Measurements from ENCODE around the gene SPEF1. TPM values are rescaled to one million over a fixed set of nuclear protein-coding genes. Genes with fewer than 3 reads are reported as not detected.
A peak's percentile ranks its signal among the peaks of the same experiment; 100 is the strongest.

The SPEF1 gene
- total and polyA plus RNA-seq, 10 of the 15 experiments (the other 5 are each of a cell fraction or from before 2014, with no cell fraction given) = 0.12 TPM; not detected in 9

DNA sequence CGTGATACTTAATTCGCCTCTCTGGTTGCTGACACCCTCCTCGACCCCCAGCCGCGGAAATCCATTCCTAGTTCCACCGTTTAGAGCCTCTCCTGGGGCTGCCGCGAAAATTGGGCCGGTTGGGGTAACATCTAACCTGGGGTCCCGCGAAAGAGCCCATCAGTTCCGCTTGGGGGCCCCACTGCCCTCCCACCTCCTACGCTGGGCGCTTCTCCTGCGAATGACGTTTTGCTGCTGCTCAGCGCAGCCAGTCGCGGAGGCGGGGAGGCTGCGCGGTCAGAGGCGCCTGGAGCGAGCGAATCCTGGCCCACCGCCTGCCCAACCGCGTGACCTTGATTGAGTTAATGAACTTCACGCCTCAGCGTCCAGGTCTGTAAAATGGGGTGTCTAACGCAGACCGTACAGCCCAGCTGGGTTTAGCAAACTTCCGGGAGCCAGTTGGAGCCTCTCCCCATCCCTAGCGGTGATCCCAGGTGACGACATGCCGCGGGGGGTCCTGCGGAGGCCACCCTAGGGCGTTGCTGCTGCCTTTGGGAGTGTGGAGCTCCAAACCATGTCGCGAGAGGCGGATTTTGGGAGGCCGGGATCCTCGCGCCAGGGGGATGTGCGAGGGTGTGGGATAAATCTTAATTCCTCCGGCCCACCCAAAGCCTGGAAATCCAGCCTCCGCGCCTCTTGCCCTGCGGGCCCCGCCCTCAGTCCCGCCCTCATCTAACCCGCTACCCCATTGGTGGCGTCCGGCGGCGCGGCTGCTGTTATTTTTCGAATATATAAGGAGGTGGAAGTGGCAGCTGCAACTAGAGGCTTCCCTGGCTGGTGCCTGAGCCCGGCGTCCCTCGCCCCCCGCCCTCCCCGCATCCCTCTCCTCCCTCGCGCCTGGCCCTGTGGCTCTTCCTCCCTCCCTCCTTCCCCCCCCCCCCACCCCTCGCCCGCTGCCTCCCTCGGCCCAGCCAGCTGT, 14.5 kb upstream of the SPEF1 start, which contains the start of gene CDC25B (continued):
- peak; percentile 73 for TF ChIP-seq KLF5 (IDR thresholded peaks at IDR 0.05; ENCODE audit: partially characterized antibody)
- no peak for TF ChIP-seq PRDM15 (CRISPR knock-in tag; IDR thresholded peaks at IDR 0.05)
- TF ChIP-seq, protein P1, sequence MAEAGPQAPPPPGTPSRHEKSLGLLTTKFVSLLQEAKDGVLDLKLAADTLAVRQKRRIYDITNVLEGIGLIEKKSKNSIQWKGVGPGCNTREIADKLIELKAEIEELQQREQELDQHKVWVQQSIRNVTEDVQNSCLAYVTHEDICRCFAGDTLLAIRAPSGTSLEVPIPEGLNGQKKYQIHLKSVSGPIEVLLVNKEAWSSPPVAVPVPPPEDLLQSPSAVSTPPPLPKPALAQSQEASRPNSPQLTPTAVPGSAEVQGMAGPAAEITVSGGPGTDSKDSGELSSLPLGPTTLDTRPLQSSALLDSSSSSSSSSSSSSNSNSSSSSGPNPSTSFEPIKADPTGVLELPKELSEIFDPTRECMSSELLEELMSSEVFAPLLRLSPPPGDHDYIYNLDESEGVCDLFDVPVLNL (IDR thresholded peaks at IDR 0.05; ENCODE audit: low read depth, low read length) = peak; percentile 95
- TF ChIP-seq KDM1A (IDR thresholded peaks at IDR 0.05; ENCODE audit: borderline replicate concordance) = no peak
- TF ChIP-seq NR2F1 (conservative IDR thresholded peaks at IDR 0.05) = peak; percentile 86
- peak; percentile 99 for TF ChIP-seq SMARCA5 (IDR thresholded peaks at IDR 0.05)
- TF ChIP-seq ESRRA (IDR thresholded peaks at IDR 0.05; ENCODE audit: low read length) = peak; percentile 99
- TF ChIP-seq ZNF217 (IDR thresholded peaks at IDR 0.05) = peak; percentile 93
- TF ChIP-seq POLR2A (IDR thresholded peaks at IDR 0.05; ENCODE audit: low read depth, low read length) = peak; percentile 74
- TF ChIP-seq, protein P2, sequence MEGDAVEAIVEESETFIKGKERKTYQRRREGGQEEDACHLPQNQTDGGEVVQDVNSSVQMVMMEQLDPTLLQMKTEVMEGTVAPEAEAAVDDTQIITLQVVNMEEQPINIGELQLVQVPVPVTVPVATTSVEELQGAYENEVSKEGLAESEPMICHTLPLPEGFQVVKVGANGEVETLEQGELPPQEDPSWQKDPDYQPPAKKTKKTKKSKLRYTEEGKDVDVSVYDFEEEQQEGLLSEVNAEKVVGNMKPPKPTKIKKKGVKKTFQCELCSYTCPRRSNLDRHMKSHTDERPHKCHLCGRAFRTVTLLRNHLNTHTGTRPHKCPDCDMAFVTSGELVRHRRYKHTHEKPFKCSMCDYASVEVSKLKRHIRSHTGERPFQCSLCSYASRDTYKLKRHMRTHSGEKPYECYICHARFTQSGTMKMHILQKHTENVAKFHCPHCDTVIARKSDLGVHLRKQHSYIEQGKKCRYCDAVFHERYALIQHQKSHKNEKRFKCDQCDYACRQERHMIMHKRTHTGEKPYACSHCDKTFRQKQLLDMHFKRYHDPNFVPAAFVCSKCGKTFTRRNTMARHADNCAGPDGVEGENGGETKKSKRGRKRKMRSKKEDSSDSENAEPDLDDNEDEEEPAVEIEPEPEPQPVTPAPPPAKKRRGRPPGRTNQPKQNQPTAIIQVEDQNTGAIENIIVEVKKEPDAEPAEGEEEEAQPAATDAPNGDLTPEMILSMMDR (IDR thresholded peaks at IDR 0.05 in 2 of 3, conservative IDR thresholded peaks at IDR 0.05 in 1 of 3; ENCODE audit: control insufficient read depth in 2 of 3, extremely low read depth in 1 of 3, insufficient read depth in 1 of 3, low read depth in 3 of 3, low read length in 3 of 3) = peak in 2 of 3 experiments; percentile 12 to 48; a peak in 2 of 6 replicates
- TF ChIP-seq, protein P3, sequence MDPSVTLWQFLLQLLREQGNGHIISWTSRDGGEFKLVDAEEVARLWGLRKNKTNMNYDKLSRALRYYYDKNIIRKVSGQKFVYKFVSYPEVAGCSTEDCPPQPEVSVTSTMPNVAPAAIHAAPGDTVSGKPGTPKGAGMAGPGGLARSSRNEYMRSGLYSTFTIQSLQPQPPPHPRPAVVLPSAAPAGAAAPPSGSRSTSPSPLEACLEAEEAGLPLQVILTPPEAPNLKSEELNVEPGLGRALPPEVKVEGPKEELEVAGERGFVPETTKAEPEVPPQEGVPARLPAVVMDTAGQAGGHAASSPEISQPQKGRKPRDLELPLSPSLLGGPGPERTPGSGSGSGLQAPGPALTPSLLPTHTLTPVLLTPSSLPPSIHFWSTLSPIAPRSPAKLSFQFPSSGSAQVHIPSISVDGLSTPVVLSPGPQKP (IDR thresholded peaks at IDR 0.05; ENCODE audit: low read depth, low read length) = no peak
- TF ChIP-seq BRCA1 (IDR thresholded peaks at IDR 0.05; ENCODE audit: low read depth, low read length) = no peak
- no peak for TF ChIP-seq POLR2AphosphoS2 (IDR thresholded peaks at IDR 0.05; ENCODE audit: low read depth, low read length)
- TF ChIP-seq NKRF (conservative IDR thresholded peaks at IDR 0.05) = peak; percentile 74
- peak; percentile 72; the same call in 1 of the 2 replicates for TF ChIP-seq NFYB (IDR thresholded peaks at IDR 0.05; ENCODE audit: insufficient read depth, low read depth, low read length)
- no peak for TF ChIP-seq HDAC6 (IDR thresholded peaks at IDR 0.05; ENCODE audit: unreplicated experiment)
- TF ChIP-seq YY1 (IDR thresholded peaks at IDR 0.05; ENCODE audit: low read depth, low read length) = 0 out of 2 replicates have a peak, but pooled peaks have one; percentile 42
- peak; percentile 78; the same call in 1 of the 2 replicates for TF ChIP-seq GATAD2B (conservative IDR thresholded peaks at IDR 0.05; ENCODE audit: low read depth)
- 0 out of 2 replicates have a peak, but pooled peaks have one; percentile 13 for TF ChIP-seq BACH1 (IDR thresholded peaks at IDR 0.05; ENCODE audit: borderline replicate concordance)
- no peak for TF ChIP-seq YBX1 (IDR thresholded peaks at IDR 0.05)
